Activated naive CD4-positive, alpha-beta T cell treated with anti-CD3 and anti-CD28 coated beads for 36 hours (primary cell): Measurements from ENCODE around the gene NKAPL. TPM values are rescaled to one million over a fixed set of nuclear protein-coding genes. Genes with fewer than 3 reads are reported as not detected.

Experiments used
- CTCF ChIA-PET: fragments of 350-600 bp; sonication (Branson Sonifier 250); formaldehyde crosslinking; loops from one replicate; lab custom pipeline; 2021; ENCODE audit warnings: antibody characterized with exemption; lab: Charles Lee
- DNase-seq: peaks from one replicate; pipeline ENCODE4 v3.0.0-alpha.2; 2020
- H3K27ac Mint-ChIP-seq: one replicate; pipeline ENCODE4 v1.8.0; 2021; ENCODE audit warnings: mild to moderate bottlenecking, mixed read lengths
- H3K27me3 Mint-ChIP-seq: one replicate; pipeline ENCODE4 v1.8.0; 2021; ENCODE audit warnings: low read depth, mixed read lengths
- H3K36me3 Mint-ChIP-seq: one replicate; pipeline ENCODE4 v1.8.0; 2021; ENCODE audit warnings: low read depth, mixed read lengths
- H3K4me1 Mint-ChIP-seq: one replicate; pipeline ENCODE4 v1.8.0; 2021; ENCODE audit warnings: low read depth, mixed read lengths
- H3K4me3 Mint-ChIP-seq: one replicate; pipeline ENCODE4 v1.8.0; 2021; ENCODE audit warnings: mild to moderate bottlenecking, moderate library complexity, mixed read lengths
- H3K9me3 Mint-ChIP-seq: one replicate; pipeline ENCODE4 v1.8.0; 2021; ENCODE audit warnings: mixed read lengths
- intact Hi-C: fragments of 100-400 bp; cut with micrococcal nuclease; formaldehyde crosslinking; loops from one replicate; pipeline ENCODE4 v1.15.1; 2023
- total RNA-seq, 2 experiments: library from RNA; stranded (reverse); gene quantifications; one replicate each; pipeline ENCODE4 v1.2.3, GENCODE V29; 2021

The NKAPL gene
- total RNA-seq, 2 experiments from 2014 or later: 0.12 TPM; not detected in 1

DNA sequence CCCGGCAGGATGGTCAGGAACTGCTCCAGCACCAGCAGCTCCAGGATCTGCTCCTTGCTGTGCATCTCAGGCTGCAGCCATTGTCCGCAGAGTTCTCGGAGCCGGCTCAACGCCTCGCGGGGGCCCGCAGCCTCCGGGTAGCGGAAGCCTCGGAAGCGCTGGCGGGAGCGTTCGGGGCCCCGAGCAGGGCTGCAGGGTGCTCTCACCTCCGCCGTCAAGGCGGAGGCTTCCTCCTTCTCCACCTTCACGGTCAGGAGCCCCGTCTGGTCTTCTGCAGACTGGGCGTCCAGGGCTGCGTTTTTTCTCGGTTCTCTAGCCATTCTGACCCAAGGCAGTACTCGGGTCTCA is 7.5 kb upstream of the NKAPL start:
- H3K27me3 Mint-ChIP-seq: no peaks in the 10 kb centered on the region
- peaks cover 23% of the 10 kb centered on the region for H3K4me1 Mint-ChIP-seq
- peak; percentile 35 for DNase-seq
- H3K9me3 Mint-ChIP-seq: no peaks in the 10 kb centered on the region
- peak overlapping the region; percentile 83 for H3K27ac Mint-ChIP-seq
- CTCF ChIA-PET: interaction anchor here (1.0 kb wide), 1 partner anchor 105 kb away, joined by 5 read pairs; no protein-coding TSS in a partner anchor
- intact Hi-C loops: loop anchor here (1.0 kb wide), 4 partner anchors 16 to 148 kb away; partner anchors contain the start of genes ZKSCAN8, ZSCAN12 and ZSCAN26
- H3K4me3 Mint-ChIP-seq: peak overlapping the region; percentile 89
- peaks cover 9% of the 10 kb centered on the region for H3K36me3 Mint-ChIP-seq

DNA sequence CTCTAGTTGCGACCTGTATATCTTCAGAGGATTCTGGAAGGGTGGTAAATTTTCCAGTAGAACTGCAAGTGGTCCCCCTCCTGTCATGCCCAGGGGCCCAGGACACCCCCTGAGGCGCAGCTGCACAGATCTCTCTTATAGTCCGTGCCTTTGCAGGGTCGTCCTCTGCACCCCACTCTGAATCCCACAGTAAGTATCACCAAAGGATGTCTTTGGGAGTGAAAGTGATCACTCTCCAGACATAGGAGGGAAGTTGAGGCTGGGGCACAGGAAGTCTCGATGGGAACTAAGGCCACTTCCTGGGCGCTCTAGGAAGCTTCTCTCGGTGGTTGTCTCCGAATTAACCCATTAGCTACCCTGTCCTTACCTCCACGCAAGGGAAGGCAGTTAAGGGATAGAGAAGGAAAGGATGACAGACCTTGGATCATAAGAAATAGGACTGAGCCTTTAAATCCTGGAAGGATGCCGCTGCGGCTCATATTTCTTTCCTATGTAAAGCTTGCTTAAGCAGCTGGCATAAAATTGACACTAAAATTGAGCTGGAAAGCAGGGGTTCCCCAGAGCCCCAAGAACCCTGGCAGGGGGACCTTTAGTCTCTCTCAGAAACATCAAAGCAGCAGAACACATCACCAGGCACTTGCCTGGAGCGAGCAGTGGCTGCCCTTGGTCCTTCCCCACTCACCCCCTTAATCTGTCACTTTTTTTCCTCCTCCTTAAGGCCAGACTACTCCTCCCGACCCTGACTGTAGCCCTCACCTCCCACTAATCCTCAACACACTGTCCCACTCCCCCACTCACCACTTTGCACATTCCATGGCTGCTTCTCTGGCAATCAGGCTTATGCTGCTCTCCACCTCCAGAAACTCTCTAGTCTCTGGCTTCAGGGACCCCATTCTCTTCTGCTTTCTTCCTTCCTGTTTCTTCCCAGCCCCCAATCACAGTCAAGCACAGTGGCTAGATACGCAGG is 6.8 kb upstream of the NKAPL start, which contains the start of gene ZKSCAN4:
Gene ZKSCAN4, minus strand, starts transcription at position 261 of the 967 bp plus-strand sequence. CDS start 289 bp downstream, outside the sequence.
- CTCF ChIA-PET: interaction anchor here (1.0 kb wide), 1 partner anchor 104 kb away, joined by 5 read pairs; no protein-coding TSS in a partner anchor
- peaks cover 23% of the 10 kb centered on the region for H3K4me1 Mint-ChIP-seq
- H3K36me3 Mint-ChIP-seq: peaks cover 7% of the 10 kb centered on the region
- intact Hi-C loops: loop anchor here (1.0 kb wide), 4 partner anchors 15 to 147 kb away; partner anchors contain the start of genes ZKSCAN8, ZSCAN12 and ZSCAN26
- no peaks in the 10 kb centered on the region for H3K9me3 Mint-ChIP-seq
- H3K27ac Mint-ChIP-seq: peak within 1 kb of the TSS; percentile 83
- no peaks in the 10 kb centered on the region for H3K27me3 Mint-ChIP-seq
- DNase-seq: peak; percentile 88
- peak within 1 kb of the TSS; percentile 89 for H3K4me3 Mint-ChIP-seq

DNA sequence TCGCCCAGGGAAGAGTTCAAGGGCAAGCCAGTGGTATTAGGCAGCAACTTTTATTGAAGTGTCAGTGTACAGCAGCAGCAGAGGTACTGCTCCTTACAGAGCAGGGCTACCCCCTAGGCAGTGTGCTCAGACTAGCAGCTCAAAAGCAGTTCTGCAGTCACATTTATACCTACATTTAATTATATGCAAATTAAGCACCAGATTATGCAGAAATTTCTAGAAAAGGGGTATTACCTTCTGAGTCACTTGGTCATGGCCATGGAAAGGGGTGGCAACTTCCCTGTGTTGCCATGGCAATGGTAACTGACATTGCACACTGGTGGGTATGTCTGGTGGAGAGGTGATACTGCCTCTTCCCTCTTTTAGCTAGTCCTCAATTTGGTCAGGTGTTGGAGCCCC is 5.0 kb upstream of the NKAPL start:
- Mint-ChIP-seq H3K27ac (no peak overlapping the region), H3K4me1 (peaks cover 25% of the 10 kb centered on the region), H3K4me3 (no peak overlapping the region), H3K36me3 (peaks cover 4% of the 10 kb centered on the region), H3K9me3 (peaks cover 4% of the 10 kb centered on the region), H3K27me3 (peaks cover 3% of the 10 kb centered on the region)
- CTCF ChIA-PET: interaction anchor here (1.6 kb wide), 1 partner anchor 12 kb away, joined by 6 read pairs; no protein-coding TSS in a partner anchor
- peak; percentile 42 for DNase-seq
- intact Hi-C loops: no loop called here

DNA sequence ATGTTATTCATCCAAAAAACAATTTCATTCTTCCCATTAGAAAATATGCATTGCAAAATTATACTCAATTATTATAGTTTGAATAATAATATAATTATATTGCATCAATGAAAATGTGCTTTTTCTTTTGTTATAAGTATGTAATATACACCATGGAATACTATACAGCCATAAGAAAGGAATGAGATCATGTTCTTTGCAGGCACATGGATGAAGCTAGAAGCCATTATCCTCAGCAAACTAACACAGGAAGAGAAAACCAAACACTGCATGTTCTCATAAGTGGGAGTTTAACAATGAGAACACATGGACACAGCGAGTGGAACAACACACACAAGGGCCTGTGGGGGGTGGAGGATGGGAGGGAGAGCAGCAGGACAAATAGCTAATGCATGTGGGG is 2.1 kb upstream of the NKAPL start:
- peaks cover 12% of the 10 kb centered on the region for H3K4me1 Mint-ChIP-seq
- peaks cover 4% of the 10 kb centered on the region for H3K36me3 Mint-ChIP-seq
- H3K4me3 Mint-ChIP-seq: no peak overlapping the region
- intact Hi-C loops: no loop called here
- peaks cover 4% of the 10 kb centered on the region for H3K9me3 Mint-ChIP-seq
- CTCF ChIA-PET: no interaction called here
- H3K27me3 Mint-ChIP-seq: peaks cover 3% of the 10 kb centered on the region
- no peak for DNase-seq
- H3K27ac Mint-ChIP-seq: no peak overlapping the region

DNA sequence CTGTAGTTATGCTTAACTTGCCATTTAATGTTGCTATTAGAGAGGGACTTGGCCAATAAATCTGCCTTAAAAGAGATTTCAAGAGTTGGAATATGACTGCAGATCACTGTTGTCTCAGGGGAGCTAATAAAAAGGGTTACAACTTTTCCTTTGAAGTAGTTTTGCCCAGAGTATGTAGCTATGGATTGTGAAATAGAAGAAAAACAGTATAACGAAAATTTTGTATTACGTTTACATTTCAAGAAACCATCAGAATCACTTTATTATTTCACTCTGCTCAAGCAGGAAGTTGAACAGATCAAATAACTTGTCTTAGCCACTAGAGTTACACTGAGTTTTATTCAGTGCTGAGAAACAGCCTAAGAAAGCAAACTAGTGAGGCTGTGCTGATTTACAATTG is 4.8 kb downstream of the NKAPL start:
- H3K27ac Mint-ChIP-seq: no peak overlapping the region
- intact Hi-C loops: loop anchor here (10.0 kb wide), 2 partner anchors 601 to 1801 kb away; partner anchors contain the start of genes POLR1H and PPP1R11
- CTCF ChIA-PET: interaction anchor here (0.7 kb wide), 1 partner anchor 92 kb away, joined by 3 read pairs; no protein-coding TSS in a partner anchor

DNA sequence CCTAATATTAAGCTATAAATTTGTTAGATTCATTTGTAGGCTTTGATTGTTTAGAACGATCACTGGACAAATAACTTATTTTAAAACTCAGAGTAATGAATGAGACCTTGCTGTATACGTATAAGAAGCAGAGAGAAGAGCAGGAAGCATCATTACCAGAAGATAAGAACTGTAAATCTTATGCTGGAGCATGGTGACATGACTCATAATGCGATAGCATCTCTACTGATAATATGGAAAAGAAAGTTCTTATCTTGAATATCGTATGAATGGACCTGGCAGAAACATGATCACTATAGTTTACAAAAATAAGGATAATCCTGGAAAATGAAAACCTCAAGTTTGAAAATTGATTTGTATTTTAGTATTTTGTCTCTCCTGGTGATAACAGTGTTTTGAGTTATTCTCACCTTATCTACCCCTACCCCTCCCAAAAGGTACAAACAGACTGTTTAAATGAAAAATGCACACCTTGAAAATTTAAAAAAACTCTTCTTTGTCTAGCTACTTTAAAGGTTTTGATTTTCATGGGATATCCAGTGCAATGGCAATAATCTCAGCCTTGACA is 5.8 kb downstream of the NKAPL start:
- Mint-ChIP-seq H3K4me1 (peaks cover 29% of the 10 kb centered on the region), H3K27me3 (no peaks in the 10 kb centered on the region), H3K36me3 (peaks cover 2% of the 10 kb centered on the region), H3K27ac (no peak overlapping the region), H3K4me3 (no peak overlapping the region), H3K9me3 (peaks cover 2% of the 10 kb centered on the region)
- intact Hi-C loops: loop anchor here (5.0 to 10.0 kb wide), 3 partner anchors 53 to 1800 kb away; partner anchors contain the start of genes POLR1H and PPP1R11
- DNase-seq: no peak
- CTCF ChIA-PET: interaction anchor here (0.6 to 1.7 kb wide), 3 partner anchors 10 to 19 kb away, joined by 3 to 6 read pairs (median 3); no protein-coding TSS in a partner anchor

More for the DNA sequence above, 4.8 kb downstream of the NKAPL start:
- H3K9me3 Mint-ChIP-seq: no peaks in the 10 kb centered on the region
- H3K27me3 Mint-ChIP-seq: no peaks in the 10 kb centered on the region
- DNase-seq: no peak
- no peaks in the 10 kb centered on the region for H3K36me3 Mint-ChIP-seq
- H3K4me1 Mint-ChIP-seq: peaks cover 23% of the 10 kb centered on the region
- no peak overlapping the region for H3K4me3 Mint-ChIP-seq

DNA sequence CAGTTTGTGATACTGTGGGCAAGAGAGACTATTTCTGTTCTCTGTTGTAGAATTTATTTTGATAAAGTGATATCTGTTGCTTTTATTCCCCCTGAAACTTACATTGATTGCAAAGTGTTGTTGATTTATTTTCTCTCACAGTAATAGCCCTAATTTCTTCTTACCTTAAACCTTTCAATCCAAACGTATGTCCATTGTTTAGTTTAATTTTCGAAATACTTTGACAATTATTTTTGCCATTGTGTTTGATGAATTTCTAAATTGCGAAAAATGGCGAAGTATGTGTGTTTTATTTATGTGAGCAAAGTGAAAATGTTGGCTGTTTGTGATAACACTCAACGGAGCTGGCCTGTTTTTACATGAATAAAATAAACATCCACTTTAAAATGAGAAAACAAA is 7.5 kb downstream of the NKAPL start:
- no peaks in the 10 kb centered on the region for H3K27me3 Mint-ChIP-seq
- intact Hi-C loops: loop anchor here (2.0 to 10.0 kb wide), 4 partner anchors 54 to 1798 kb away; partner anchors contain the start of genes POLR1H, PPP1R11 and ZKSCAN8
- CTCF ChIA-PET: interaction anchor here (1.7 kb wide), 1 partner anchor 12 kb away, joined by 6 read pairs; no protein-coding TSS in a partner anchor

DNA sequence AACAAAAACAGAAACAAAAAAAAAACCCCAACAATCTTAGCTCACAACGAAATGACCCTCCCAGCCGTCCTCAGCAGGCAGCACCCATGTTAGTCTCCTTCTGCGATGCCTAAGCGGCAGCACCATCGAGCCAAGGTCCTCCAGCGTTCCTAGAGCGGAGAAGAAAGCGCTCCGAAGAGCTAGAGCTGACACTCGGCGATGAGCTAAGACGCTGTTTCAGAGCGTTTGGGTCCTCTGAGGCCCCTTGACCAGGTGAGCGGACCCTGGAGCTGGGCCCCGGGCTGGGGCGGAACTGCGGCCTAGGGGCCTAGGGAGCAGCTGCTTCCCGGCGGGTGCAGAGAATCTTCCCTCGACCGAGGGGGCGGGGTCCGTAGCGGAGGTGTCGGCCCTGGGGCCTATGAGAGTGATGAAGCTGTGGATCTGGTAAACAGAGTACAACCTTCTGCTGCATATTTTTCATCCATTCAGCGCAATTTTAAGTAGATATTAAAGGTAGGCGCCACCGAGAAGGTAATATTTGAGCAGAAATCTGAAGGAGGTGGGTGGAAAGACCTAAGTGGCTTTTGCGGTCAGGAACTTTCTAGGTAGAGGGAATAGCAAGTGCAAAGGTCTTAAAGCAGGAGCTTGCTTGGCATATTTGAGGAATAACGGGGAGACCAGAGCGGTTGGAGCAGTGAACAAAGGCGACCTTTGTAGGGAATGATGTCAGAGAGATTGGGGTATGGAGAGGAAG is 8.0 kb downstream of the NKAPL start, which contains the start of gene ZSCAN26:
Gene ZSCAN26, plus strand, starts transcription at position 182 of the 733 bp plus-strand sequence. CDS start 4,777 bp downstream, outside the sequence.
- Mint-ChIP-seq H3K27ac (no peak within 1 kb of the TSS), H3K4me1 (peaks cover 43% of the 10 kb centered on the region)
- CTCF ChIA-PET: interaction anchor here (1.7 kb wide), 1 partner anchor 13 kb away, joined by 6 read pairs; no protein-coding TSS in a partner anchor

More for the DNA sequence above, 7.5 kb downstream of the NKAPL start:
- H3K4me3 Mint-ChIP-seq: no peak overlapping the region
- DNase-seq: no peak
- peaks cover 5% of the 10 kb centered on the region for H3K36me3 Mint-ChIP-seq
- no peak overlapping the region for H3K27ac Mint-ChIP-seq
- H3K9me3 Mint-ChIP-seq: peaks cover 2% of the 10 kb centered on the region
- H3K4me1 Mint-ChIP-seq: peaks cover 43% of the 10 kb centered on the region

DNA sequence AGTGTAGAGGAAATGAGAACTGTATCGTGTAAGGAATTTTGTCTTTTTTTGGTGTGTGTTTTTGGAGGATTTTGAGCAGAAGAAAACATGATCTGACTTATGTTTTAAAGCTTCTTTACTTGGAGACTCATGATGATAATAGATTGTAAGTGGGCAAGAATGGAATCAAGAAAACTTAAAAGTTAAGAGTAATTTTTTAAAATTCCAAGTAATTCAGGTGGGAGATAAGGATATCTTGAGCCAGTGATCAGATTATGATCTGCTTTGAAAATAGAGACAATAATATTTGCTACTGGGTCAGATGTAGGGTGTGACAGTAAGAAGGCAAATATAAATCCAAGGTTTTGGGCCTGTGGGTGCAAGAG is 8.6 kb downstream of the NKAPL start:
- DNase-seq: no peak
- intact Hi-C loops: loop anchor here (1.0 to 10.0 kb wide), 6 partner anchors 15 to 1797 kb away; partner anchors contain the start of genes POLR1H, PPP1R11, ZKSCAN3 and ZKSCAN4
- peaks cover 2% of the 10 kb centered on the region for H3K9me3 Mint-ChIP-seq
- H3K4me1 Mint-ChIP-seq: peaks cover 43% of the 10 kb centered on the region
- CTCF ChIA-PET: no interaction called here
- H3K4me3 Mint-ChIP-seq: no peak overlapping the region
- no peak overlapping the region for H3K27ac Mint-ChIP-seq
- no peaks in the 10 kb centered on the region for H3K27me3 Mint-ChIP-seq
- H3K36me3 Mint-ChIP-seq: peaks cover 11% of the 10 kb centered on the region

More for the DNA sequence above, 8.0 kb downstream of the NKAPL start, which contains the start of gene ZSCAN26:
- Mint-ChIP-seq H3K9me3 (peaks cover 2% of the 10 kb centered on the region), H3K27me3 (no peaks in the 10 kb centered on the region), H3K36me3 (peaks cover 8% of the 10 kb centered on the region), H3K4me3 (no peak within 1 kb of the TSS)
- DNase-seq: peak; percentile 87
- intact Hi-C loops: loop anchor here (1.0 to 10.0 kb wide), 6 partner anchors 15 to 1798 kb away; partner anchors contain the start of genes POLR1H, PPP1R11, ZKSCAN3 and ZKSCAN4

DNA sequence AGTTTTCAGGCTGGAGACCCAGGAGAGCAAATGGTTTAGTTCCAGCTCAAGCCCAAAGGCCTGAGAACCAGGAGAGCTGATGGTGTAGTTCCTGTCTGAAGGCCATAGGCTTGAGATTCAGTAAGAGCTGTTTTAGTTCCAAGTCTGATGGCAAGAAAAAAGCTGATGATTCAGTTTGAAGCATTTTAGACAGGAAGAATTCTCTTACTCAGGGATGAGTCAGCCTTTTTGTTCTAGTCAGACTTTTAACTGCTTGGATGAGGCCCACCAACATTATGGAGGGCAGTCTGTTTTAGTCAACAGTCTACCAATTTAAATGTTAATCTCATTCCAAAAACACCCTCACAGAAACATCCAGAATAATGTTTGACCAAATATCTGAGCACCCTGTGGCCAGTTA is 10.4 kb downstream of the NKAPL start:
- peaks cover 20% of the 10 kb centered on the region for H3K36me3 Mint-ChIP-seq
- peak overlapping the region; percentile 85 for H3K27ac Mint-ChIP-seq
- intact Hi-C loops: loop anchor here (1.0 to 10.0 kb wide), 5 partner anchors 57 to 1795 kb away; partner anchors contain the start of genes POLR1H and PPP1R11
- peaks cover 2% of the 10 kb centered on the region for H3K9me3 Mint-ChIP-seq
- H3K27me3 Mint-ChIP-seq: no peaks in the 10 kb centered on the region
- peak; percentile 24 for DNase-seq
- CTCF ChIA-PET: no interaction called here
- H3K4me3 Mint-ChIP-seq: no peak overlapping the region
- H3K4me1 Mint-ChIP-seq: peaks cover 35% of the 10 kb centered on the region

DNA sequence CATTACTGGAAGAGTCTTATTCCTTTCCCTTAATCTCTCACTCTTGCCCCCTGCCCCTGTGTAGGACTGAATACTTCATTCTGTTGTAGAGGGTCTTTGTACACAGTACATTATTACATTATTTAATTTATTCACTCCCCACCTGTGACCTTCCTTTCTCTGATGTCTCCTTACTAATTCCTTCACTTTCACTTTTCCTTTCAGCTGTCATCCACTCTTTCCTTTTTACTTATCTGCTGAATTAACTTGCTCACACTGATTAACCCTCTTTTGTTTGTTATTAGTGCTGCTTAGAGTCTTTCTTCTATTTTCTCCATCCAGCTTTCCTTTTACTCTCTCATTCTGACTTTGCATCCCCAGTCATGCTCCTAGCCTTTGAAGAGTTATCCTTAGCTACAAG is 15.8 kb downstream of the NKAPL start:
- CTCF ChIA-PET: no interaction called here
- peaks cover 18% of the 10 kb centered on the region for H3K9me3 Mint-ChIP-seq
- H3K36me3 Mint-ChIP-seq: peaks cover 53% of the 10 kb centered on the region
- no peak overlapping the region for H3K27ac Mint-ChIP-seq
- no peaks in the 10 kb centered on the region for H3K27me3 Mint-ChIP-seq
- no peak overlapping the region for H3K4me3 Mint-ChIP-seq
- DNase-seq: no peak
- intact Hi-C loops: no loop called here
- H3K4me1 Mint-ChIP-seq: peaks cover 22% of the 10 kb centered on the region
